DOHH2 (cell line): ENCODE measurements around the gene SFRP2.

Source experiments
- H3F3A ChIP-seq: fragments of 200-600 bp; sonication (generic), shearing (Covaris generic); 2 replicates; pipeline ENCODE4 v1.6.0; 2016; ENCODE audit warnings: antibody characterized with exemption, mild to moderate bottlenecking; ENCODE audit not compliant: control insufficient read depth, insufficient read depth
- H3K27ac ChIP-seq: fragments of 200-600 bp; sonication (generic); 2 replicates; pipeline ENCODE4 v1.5.1; 2014; ENCODE audit warnings: low read depth, mild to moderate bottlenecking, low read length, moderate library complexity
- H3K27me3 ChIP-seq: fragments of 200-600 bp; sonication (generic); 2 replicates; pipeline ENCODE4 v1.6.1; 2014; ENCODE audit warnings: mild to moderate bottlenecking, low read length, mixed read lengths; ENCODE audit not compliant: control insufficient read depth
- H3K36me3 ChIP-seq: fragments of 200-600 bp; sonication (generic); 2 replicates; pipeline ENCODE4 v1.6.1; 2014; ENCODE audit warnings: mild to moderate bottlenecking, low read length, moderate library complexity, mixed read lengths; ENCODE audit not compliant: control insufficient read depth
- H3K4me1 ChIP-seq: fragments of 200-600 bp; sonication (generic); 2 replicates; pipeline ENCODE4 v1.6.1; 2014; ENCODE audit warnings: mild to moderate bottlenecking, low read length, mixed read lengths; ENCODE audit not compliant: control insufficient read depth
- H3K4me2 ChIP-seq: fragments of 200-600 bp; sonication (generic); 2 replicates; pipeline ENCODE4 v1.6.0; 2014; ENCODE audit warnings: mild to moderate bottlenecking, low read length, moderate library complexity
- H3K4me3 ChIP-seq: fragments of 200-600 bp; sonication (generic); 2 replicates; pipeline ENCODE4 v1.5.1; 2014; ENCODE audit warnings: mild to moderate bottlenecking, low read length, mixed read lengths
- H3K79me2 ChIP-seq: fragments of 200-600 bp; sonication (generic); 2 replicates; pipeline ENCODE4 v1.6.1; 2014; ENCODE audit warnings: mild to moderate bottlenecking, low read length, mixed read lengths; ENCODE audit not compliant: control insufficient read depth
- H3K9me2 ChIP-seq: fragments of 200-600 bp; sonication (generic); replicated peaks from 2 replicates; pipeline ENCODE4 v1.6.1; 2014; ENCODE audit warnings: mild to moderate bottlenecking, low read length, mixed read lengths; ENCODE audit not compliant: control insufficient read depth
- H3K9me3 ChIP-seq: fragments of 200-600 bp; sonication (generic); 2 replicates; pipeline ENCODE4 v1.6.1; 2014; ENCODE audit warnings: antibody characterized with exemption, low read length, mixed read lengths; ENCODE audit not compliant: control insufficient read depth, insufficient read depth
- H4K20me1 ChIP-seq: fragments of 200-600 bp; sonication (generic); 2 replicates; pipeline ENCODE4 v1.6.0; 2014; ENCODE audit warnings: low read depth, mild to moderate bottlenecking, antibody characterized with exemption, low read length, moderate library complexity; ENCODE audit not compliant: control insufficient read depth, insufficient read depth
- EZH2phosphoT487 ChIP-seq: fragments of 200-600 bp; sonication (generic); IDR thresholded peaks from 2 replicates; pipeline ENCODE4 v1.6.1; 2017; ENCODE audit warnings: borderline replicate concordance, mild to moderate bottlenecking, antibody characterized with exemption, low read length, moderate library complexity, mixed read lengths
- TF ChIP-seq, protein P1 (sequence below): fragments of 200-600 bp; sonication (generic); IDR thresholded peaks from one replicate; pipeline ENCODE4 v1.5.1; 2014; ENCODE audit warnings: antibody characterized with exemption, mild to moderate bottlenecking, low read depth, low read length; ENCODE audit not compliant: poor library complexity, severe bottlenecking

The SFRP2 gene

DNA sequence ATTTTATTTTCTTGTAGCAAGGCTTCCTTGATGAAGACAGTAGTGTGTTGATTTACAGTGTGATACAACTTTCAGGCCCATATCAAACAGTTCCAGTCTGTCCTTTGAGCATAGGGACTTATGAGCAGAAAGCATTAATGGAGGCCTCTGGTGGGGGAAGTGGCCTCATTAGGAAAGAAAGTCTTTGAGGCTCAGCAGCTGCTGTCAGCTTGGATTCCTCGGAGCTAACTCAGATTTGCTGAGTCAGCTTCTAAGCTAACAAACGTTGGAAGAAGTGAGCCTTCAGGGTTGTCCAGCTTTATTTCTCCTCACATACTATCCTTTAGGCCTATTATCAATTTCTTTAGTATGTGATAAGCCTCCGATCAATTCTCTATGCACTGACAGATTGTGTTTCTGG, 15.8 kb upstream of the SFRP2 start:
- Histone ChIP-seq H3K4me3 (no peak overlapping the region), H3K9me3 (no peaks in the 10 kb centered on the region; the same call in 1 of the 2 replicates), H3K79me2 (no peaks in the 10 kb centered on the region), H4K20me1 (no peaks in the 10 kb centered on the region), H3K9me2 (no peaks in the 10 kb centered on the region), H3F3A (no peaks in the 10 kb centered on the region), H3K27me3 (no peaks in the 10 kb centered on the region; the same call in 1 of the 2 replicates), H3K27ac (no peak overlapping the region), H3K4me1 (no peaks in the 10 kb centered on the region), H3K4me2 (no peak overlapping the region), H3K36me3 (no peaks in the 10 kb centered on the region)
- TF ChIP-seq, protein P1, sequence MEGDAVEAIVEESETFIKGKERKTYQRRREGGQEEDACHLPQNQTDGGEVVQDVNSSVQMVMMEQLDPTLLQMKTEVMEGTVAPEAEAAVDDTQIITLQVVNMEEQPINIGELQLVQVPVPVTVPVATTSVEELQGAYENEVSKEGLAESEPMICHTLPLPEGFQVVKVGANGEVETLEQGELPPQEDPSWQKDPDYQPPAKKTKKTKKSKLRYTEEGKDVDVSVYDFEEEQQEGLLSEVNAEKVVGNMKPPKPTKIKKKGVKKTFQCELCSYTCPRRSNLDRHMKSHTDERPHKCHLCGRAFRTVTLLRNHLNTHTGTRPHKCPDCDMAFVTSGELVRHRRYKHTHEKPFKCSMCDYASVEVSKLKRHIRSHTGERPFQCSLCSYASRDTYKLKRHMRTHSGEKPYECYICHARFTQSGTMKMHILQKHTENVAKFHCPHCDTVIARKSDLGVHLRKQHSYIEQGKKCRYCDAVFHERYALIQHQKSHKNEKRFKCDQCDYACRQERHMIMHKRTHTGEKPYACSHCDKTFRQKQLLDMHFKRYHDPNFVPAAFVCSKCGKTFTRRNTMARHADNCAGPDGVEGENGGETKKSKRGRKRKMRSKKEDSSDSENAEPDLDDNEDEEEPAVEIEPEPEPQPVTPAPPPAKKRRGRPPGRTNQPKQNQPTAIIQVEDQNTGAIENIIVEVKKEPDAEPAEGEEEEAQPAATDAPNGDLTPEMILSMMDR, result no peak
- TF ChIP-seq EZH2phosphoT487, result no peak

GRCh38 chr4:153799694-153800074, 10.8 kb upstream of the SFRP2 start:
- no peaks in the 10 kb centered on the region for H3K4me1 ChIP-seq

GRCh38 chr4:153798901-153799693, 10.2 kb upstream of the SFRP2 start:
- no peak overlapping the region for H3K4me3 ChIP-seq
- no peak overlapping the region for H3K27ac ChIP-seq
- H3K4me2 ChIP-seq, result no peak overlapping the region
- no peaks in the 10 kb centered on the region for H3K4me1 ChIP-seq
- H3K27me3 ChIP-seq, result peaks cover 20% of the 10 kb centered on the region
- no peaks in the 10 kb centered on the region for H3K9me2 ChIP-seq
- H3K79me2 ChIP-seq, result no peaks in the 10 kb centered on the region
- H3K9me3 ChIP-seq, result no peaks in the 10 kb centered on the region
- H3K36me3 ChIP-seq, result no peaks in the 10 kb centered on the region
- TF ChIP-seq EZH2phosphoT487, result no peak
- TF ChIP-seq, protein P1, result no peak
- no peaks in the 10 kb centered on the region for H3F3A ChIP-seq
- no peaks in the 10 kb centered on the region for H4K20me1 ChIP-seq

More at GRCh38 chr4:153799694-153800074, 10.8 kb upstream of the SFRP2 start:
- H3F3A ChIP-seq, result no peaks in the 10 kb centered on the region
- H3K36me3 ChIP-seq, result no peaks in the 10 kb centered on the region
- H3K4me3 ChIP-seq, result no peak overlapping the region
- TF ChIP-seq, protein P1, result no peak
- TF ChIP-seq EZH2phosphoT487, result no peak
- no peak overlapping the region for H3K27ac ChIP-seq
- no peaks in the 10 kb centered on the region for H3K9me3 ChIP-seq
- peaks cover 20% of the 10 kb centered on the region for H3K27me3 ChIP-seq
- H3K4me2 ChIP-seq, result no peak overlapping the region
- no peaks in the 10 kb centered on the region for H3K9me2 ChIP-seq
- H4K20me1 ChIP-seq, result no peaks in the 10 kb centered on the region
- no peaks in the 10 kb centered on the region for H3K79me2 ChIP-seq
